Central memory CD4-positive, alpha-beta T cell (primary cell): ENCODE measurements around the gene BPHL.
A peak's percentile ranks its signal among the peaks of the same experiment; 100 is the strongest.
"Not testable (repeated sequence)": the region's sequence is repeated elsewhere in the genome, so short reads cannot be mapped to it uniquely, and the experiment has no call there.

ENCODE experiments used
- DNase-seq: peaks from one replicate; pipeline ENCODE4 v3.0.0; 2022

Gene BPHL

GRCh38 chr6:3124667-3125066 lies 6.2 kb downstream of the BPHL start:
- DNase-seq = no peak

- no peak for DNase-seq
Measured at GRCh38 chr6:3125815-3126214, 7.3 kb downstream of the BPHL start.

GRCh38 chr6:3128356-3129108 lies 10.0 kb downstream of the BPHL start:
- DNase-seq = no peak

- DNase-seq = no peak
Measured at GRCh38 chr6:3131695-3132094, 13.2 kb downstream of the BPHL start.

- DNase-seq = no peak
Measured at GRCh38 chr6:3133515-3133914, 15.0 kb downstream of the BPHL start.

GRCh38 chr6:3135668-3136291 lies 17.3 kb downstream of the BPHL start:
- DNase-seq = no peak

- no peak for DNase-seq
Measured at GRCh38 chr6:3136292-3137011, 17.9 kb downstream of the BPHL start.

GRCh38 chr6:3137057-3137777 lies 18.7 kb downstream of the BPHL start:
- no peak for DNase-seq

- DNase-seq = not testable (repeated sequence)
Measured at GRCh38 chr6:3137873-3138272, 19.4 kb downstream of the BPHL start.

GRCh38 chr6:3138341-3138740 lies 19.8 kb downstream of the BPHL start:
- no peak for DNase-seq

- no peak for DNase-seq
Measured at GRCh38 chr6:3139090-3139903, 20.8 kb downstream of the BPHL start.

- DNase-seq = no peak
Measured at GRCh38 chr6:3140201-3140600, 21.7 kb downstream of the BPHL start.

- no peak for DNase-seq
Measured at GRCh38 chr6:3142536-3142935, 24.0 kb downstream of the BPHL start.

- no peak for DNase-seq
Measured at GRCh38 chr6:3143158-3143557, 24.6 kb downstream of the BPHL start.

- DNase-seq = no peak
Measured at GRCh38 chr6:3144571-3144970, 26.1 kb downstream of the BPHL start.

- no peak for DNase-seq
Measured at GRCh38 chr6:3147914-3148757, 29.6 kb downstream of the BPHL start.

- DNase-seq = no peak
Measured at GRCh38 chr6:3151691-3152090, 33.2 kb downstream of the BPHL start.

- DNase-seq = no peak
Measured at GRCh38 chr6:3152689-3153088, 34.2 kb downstream of the BPHL start.

GRCh38 chr6:3155416-3155815 lies 36.9 kb downstream of the BPHL start:
- not testable (repeated sequence) for DNase-seq

- peak; percentile 17 for DNase-seq
Measured at GRCh38 chr6:3156184-3157130, 37.9 kb downstream of the BPHL start.
